Left ventricle myocardium inferior (tissue), 1 donor: ENCODE data around the gene KMT2B. TPM values are rescaled to one million over a fixed set of nuclear protein-coding genes. Genes with fewer than 3 reads are reported as not detected.

ENCODE experiments used
- DNase-seq: peaks from one replicate; pipeline ENCODE4 v3.0.0-alpha.2; 2020
- H3K27ac ChIP-seq: fragments of 200-600 bp; replicated peaks from 2 replicates; pipeline ENCODE4 v1.8.0; 2021
- H3K27me3 ChIP-seq: fragments of 200-600 bp; 2 replicates; pipeline ENCODE4 v1.8.0; 2021; ENCODE audit warnings: low read depth
- H3K36me3 ChIP-seq: fragments of 200-600 bp; 2 replicates; pipeline ENCODE4 v1.8.0; 2021
- H3K4me1 ChIP-seq: fragments of 200-600 bp; 2 replicates; pipeline ENCODE4 v1.8.0; 2021
- H3K4me3 ChIP-seq: fragments of 200-600 bp; 2 replicates; pipeline ENCODE4 v1.8.0; 2021; ENCODE audit warnings: mild to moderate bottlenecking, moderate library complexity
- H3K9me3 ChIP-seq: fragments of 200-600 bp; replicated peaks from 2 replicates; pipeline ENCODE4 v1.8.0; 2021
- CTCF ChIP-seq: fragments of 200-600 bp; IDR thresholded peaks from 2 replicates; pipeline ENCODE4 v1.8.0; 2021; ENCODE audit warnings: antibody characterized with exemption, mild to moderate bottlenecking, borderline replicate concordance
- intact Hi-C: fragments of 100-400 bp; cut with micrococcal nuclease; formaldehyde crosslinking; loops from one replicate; pipeline ENCODE4 v1.11.0; 2022
- total RNA-seq: library from RNA; stranded (reverse); fragmentation: NEBNext Ultra II Directional; extraction: Animal tissue kit (Norgen Biotek cat#: 25700); gene quantifications from one replicate; pipeline ENCODE4 v1.2.1, GENCODE V29; 2021
- donor health status: DM: no; HTN: yes; CAD: no; lungs with severe emphysema.

The KMT2B gene
- total RNA-seq, 1 donor from 2014 or later: 12.8 TPM

DNA sequence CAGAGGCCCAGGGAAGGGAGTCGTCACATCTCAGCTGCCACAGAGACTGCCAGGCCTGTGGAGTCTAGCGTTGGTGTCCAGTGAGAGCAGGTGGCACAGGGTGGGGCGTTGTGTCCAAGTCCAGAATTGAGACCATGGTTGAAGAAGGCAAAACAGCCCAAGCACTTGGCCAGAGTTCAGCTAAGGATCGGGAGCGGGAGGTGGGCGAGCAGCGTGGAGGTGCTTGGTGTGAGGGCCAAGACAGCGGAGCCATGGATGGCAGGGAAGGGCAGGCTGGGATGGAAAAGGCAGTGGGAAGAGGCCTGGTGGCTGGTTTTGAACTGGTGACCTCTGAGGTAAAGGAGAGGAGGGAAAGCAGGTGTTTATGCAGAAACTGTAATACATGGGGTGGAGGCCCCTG is 16.5 kb downstream of the KMT2B start:
- peaks cover 2% of the 10 kb centered on the region for H3K4me1 ChIP-seq
- no peak overlapping the region for H3K4me3 ChIP-seq
- peaks cover 87% of the 10 kb centered on the region for H3K36me3 ChIP-seq
- no peak overlapping the region for H3K27ac ChIP-seq
- intact Hi-C loops: no loop called here
- no peak for DNase-seq
- H3K9me3 ChIP-seq: no peaks in the 10 kb centered on the region
- no peak for TF ChIP-seq CTCF
- no peaks in the 10 kb centered on the region for H3K27me3 ChIP-seq

GRCh38 chr19:35734889-35735288 is 17.1 kb downstream of the KMT2B start:
- Histone ChIP-seq H3K4me3 (no peak overlapping the region), H3K27me3 (no peaks in the 10 kb centered on the region), H3K27ac (no peak overlapping the region), H3K4me1 (peaks cover 9% of the 10 kb centered on the region), H3K9me3 (no peaks in the 10 kb centered on the region), H3K36me3 (peaks cover 81% of the 10 kb centered on the region)
- intact Hi-C loops: no loop called here
- TF ChIP-seq CTCF: no peak
- no peak for DNase-seq

DNA sequence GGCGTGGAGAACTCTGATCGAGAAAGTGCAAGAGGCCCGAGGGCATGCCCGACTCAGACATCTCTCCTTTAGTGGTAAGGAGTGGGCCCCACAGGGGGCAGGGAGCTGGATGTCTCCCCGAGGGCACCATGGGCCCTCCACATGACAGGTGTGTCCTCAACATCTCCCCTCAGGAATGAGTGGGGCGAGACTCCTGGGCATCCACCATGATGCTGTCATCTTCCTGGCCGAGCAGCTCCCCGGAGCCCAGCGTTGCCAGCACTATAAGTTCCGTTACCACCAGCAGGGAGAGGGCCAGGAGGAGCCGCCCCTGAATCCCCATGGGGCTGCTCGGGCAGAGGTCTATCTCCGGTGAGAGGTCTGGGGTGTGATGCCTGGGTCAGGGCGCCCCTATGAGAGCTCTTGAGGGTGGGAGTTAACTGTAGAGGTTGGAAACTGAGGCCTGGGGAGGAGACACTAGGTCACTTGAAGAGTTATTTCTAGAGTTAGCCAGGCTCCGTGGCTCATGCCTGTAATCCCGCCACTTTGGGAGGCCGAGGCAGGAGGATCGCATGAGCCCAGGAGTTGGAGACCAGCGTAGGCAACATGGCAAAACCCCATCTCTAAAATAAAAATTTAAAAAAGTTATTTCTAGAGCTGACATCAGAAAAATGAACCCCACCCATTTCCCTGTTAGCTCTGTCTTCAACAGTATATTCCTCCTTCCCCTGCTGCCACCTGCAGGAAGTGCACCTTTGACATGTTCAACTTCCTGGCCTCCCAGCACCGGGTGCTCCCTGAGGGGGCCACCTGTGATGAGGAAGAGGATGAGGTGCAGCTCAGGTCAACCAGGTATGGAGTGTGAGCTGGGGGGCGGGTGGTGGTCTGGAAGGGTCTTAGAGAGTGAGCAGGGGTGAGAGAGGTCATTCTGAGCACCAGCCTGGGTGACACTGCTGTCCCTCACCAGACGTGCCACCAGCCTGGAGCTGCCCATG is 19.4 kb downstream of the KMT2B start:
- intact Hi-C loops: no loop called here
- Histone ChIP-seq H3K36me3 (peaks cover 58% of the 10 kb centered on the region), H3K27me3 (no peaks in the 10 kb centered on the region), H3K4me3 (no peak overlapping the region), H3K9me3 (no peaks in the 10 kb centered on the region), H3K4me1 (peaks cover 25% of the 10 kb centered on the region), H3K27ac (no peak overlapping the region)
- DNase-seq: no peak
- no peak for TF ChIP-seq CTCF

DNA sequence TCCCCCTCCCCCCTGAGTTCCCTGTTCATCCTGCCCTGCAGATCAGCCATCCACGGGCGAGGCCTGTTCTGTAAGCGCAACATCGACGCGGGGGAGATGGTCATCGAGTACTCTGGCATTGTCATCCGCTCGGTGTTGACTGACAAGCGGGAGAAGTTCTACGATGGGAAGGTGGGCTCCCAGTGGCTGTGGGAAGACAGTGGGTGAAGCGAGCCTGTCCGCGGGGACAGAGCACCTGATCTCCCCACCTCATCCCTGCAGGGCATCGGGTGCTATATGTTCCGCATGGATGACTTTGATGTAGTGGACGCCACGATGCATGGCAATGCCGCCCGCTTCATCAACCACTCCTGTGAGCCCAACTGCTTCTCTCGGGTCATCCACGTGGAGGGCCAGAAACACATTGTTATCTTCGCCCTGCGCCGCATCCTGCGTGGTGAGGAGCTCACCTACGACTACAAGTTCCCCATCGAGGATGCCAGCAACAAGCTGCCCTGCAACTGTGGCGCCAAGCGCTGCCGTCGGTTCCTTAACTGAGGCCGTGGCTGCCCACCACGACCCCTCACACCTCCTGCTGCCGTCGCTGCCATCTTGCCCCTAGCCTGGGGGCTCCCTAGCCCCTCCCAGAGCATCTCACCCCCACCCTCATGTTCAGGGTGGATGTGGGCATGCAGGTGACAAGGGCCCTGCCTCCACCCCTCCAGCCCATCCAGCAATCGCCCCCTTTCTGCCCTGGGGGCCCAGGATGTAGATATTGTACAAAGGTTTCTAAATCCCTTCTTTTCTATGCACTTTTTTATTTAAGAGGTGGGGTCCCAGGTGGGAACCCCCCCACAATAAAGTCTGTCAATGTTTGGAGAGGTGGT is 20.5 kb downstream of the KMT2B start:
- H3K36me3 ChIP-seq: peaks cover 54% of the 10 kb centered on the region

More for the DNA sequence above, 20.5 kb downstream of the KMT2B start:
- no peaks in the 10 kb centered on the region for H3K9me3 ChIP-seq
- TF ChIP-seq CTCF: no peak
- intact Hi-C loops: no loop called here
- no peak overlapping the region for H3K4me3 ChIP-seq
- DNase-seq: no peak
- peaks cover 25% of the 10 kb centered on the region for H3K4me1 ChIP-seq
- H3K27ac ChIP-seq: no peak overlapping the region
- no peaks in the 10 kb centered on the region for H3K27me3 ChIP-seq
